Esophagus muscularis mucosa (tissue), 4 donors: ENCODE results near the gene ACER3.

Source experiments
- CTCF ChIP-seq, 3 experiments: fragments of 200-600 bp in 2 of 3; fragments of 450-650 bp in 1 of 3; sonication (generic) in 2 of 3; IDR thresholded peaks; one replicate each; pipeline ENCODE4 v1.5.1; 2017 to 2019; ENCODE audit warnings: antibody characterized with exemption in 3 of 3, mild to moderate bottlenecking in 2 of 3, moderate library complexity in 1 of 3
- EP300 ChIP-seq: sonication (generic); formaldehyde crosslinking; IDR thresholded peaks from one replicate; pipeline ENCODE4 v1.6.1; 2017; ENCODE audit warnings: antibody characterized with exemption
- POLR2A ChIP-seq: fragments of 450-650 bp; IDR thresholded peaks from one replicate; pipeline ENCODE4 v1.6.1; 2017; ENCODE audit warnings: antibody characterized with exemption, moderate library complexity, mild to moderate bottlenecking, low read depth
- POLR2AphosphoS5 ChIP-seq, 2 donors: sonication (generic); formaldehyde crosslinking; IDR thresholded peaks; one replicate each; pipeline ENCODE4 v1.6.1; 2017; ENCODE audit warnings: antibody characterized with exemption in 2 of 2

- TF ChIP-seq POLR2A = no peak
- no peak for TF ChIP-seq POLR2AphosphoS5 (IDR thresholded peaks at IDR 0.05)
- TF ChIP-seq CTCF (IDR thresholded peaks at IDR 0.05) = no peak
- no peak for TF ChIP-seq EP300
Measured at GRCh38 chr11:77069969-77070582, 209.4 kb downstream of the ACER3 start.
